DOHH2 (cell line): Measurements from ENCODE around the gene DCUN1D3.

Experiments used
- H3F3A ChIP-seq: fragments of 200-600 bp; sonication (generic), shearing (Covaris generic); 2 replicates; pipeline ENCODE4 v1.6.0; 2016; ENCODE audit warnings: antibody characterized with exemption, mild to moderate bottlenecking; ENCODE audit not compliant: control insufficient read depth, insufficient read depth
- H3K27ac ChIP-seq: fragments of 200-600 bp; sonication (generic); 2 replicates; pipeline ENCODE4 v1.5.1; 2014; ENCODE audit warnings: low read depth, mild to moderate bottlenecking, low read length, moderate library complexity
- H3K27me3 ChIP-seq: fragments of 200-600 bp; sonication (generic); 2 replicates; pipeline ENCODE4 v1.6.1; 2014; ENCODE audit warnings: mild to moderate bottlenecking, low read length, mixed read lengths; ENCODE audit not compliant: control insufficient read depth
- H3K36me3 ChIP-seq: fragments of 200-600 bp; sonication (generic); 2 replicates; pipeline ENCODE4 v1.6.1; 2014; ENCODE audit warnings: mild to moderate bottlenecking, low read length, moderate library complexity, mixed read lengths; ENCODE audit not compliant: control insufficient read depth
- H3K4me1 ChIP-seq: fragments of 200-600 bp; sonication (generic); 2 replicates; pipeline ENCODE4 v1.6.1; 2014; ENCODE audit warnings: mild to moderate bottlenecking, low read length, mixed read lengths; ENCODE audit not compliant: control insufficient read depth
- H3K4me2 ChIP-seq: fragments of 200-600 bp; sonication (generic); 2 replicates; pipeline ENCODE4 v1.6.0; 2014; ENCODE audit warnings: mild to moderate bottlenecking, low read length, moderate library complexity
- H3K4me3 ChIP-seq: fragments of 200-600 bp; sonication (generic); 2 replicates; pipeline ENCODE4 v1.5.1; 2014; ENCODE audit warnings: mild to moderate bottlenecking, low read length, mixed read lengths
- H3K79me2 ChIP-seq: fragments of 200-600 bp; sonication (generic); 2 replicates; pipeline ENCODE4 v1.6.1; 2014; ENCODE audit warnings: mild to moderate bottlenecking, low read length, mixed read lengths; ENCODE audit not compliant: control insufficient read depth
- H3K9me2 ChIP-seq: fragments of 200-600 bp; sonication (generic); replicated peaks from 2 replicates; pipeline ENCODE4 v1.6.1; 2014; ENCODE audit warnings: mild to moderate bottlenecking, low read length, mixed read lengths; ENCODE audit not compliant: control insufficient read depth
- H3K9me3 ChIP-seq: fragments of 200-600 bp; sonication (generic); 2 replicates; pipeline ENCODE4 v1.6.1; 2014; ENCODE audit warnings: antibody characterized with exemption, low read length, mixed read lengths; ENCODE audit not compliant: control insufficient read depth, insufficient read depth
- H4K20me1 ChIP-seq: fragments of 200-600 bp; sonication (generic); 2 replicates; pipeline ENCODE4 v1.6.0; 2014; ENCODE audit warnings: low read depth, mild to moderate bottlenecking, antibody characterized with exemption, low read length, moderate library complexity; ENCODE audit not compliant: control insufficient read depth, insufficient read depth
- CTCF ChIP-seq: fragments of 200-600 bp; sonication (generic); IDR thresholded peaks from one replicate; pipeline ENCODE4 v1.5.1; 2014; ENCODE audit warnings: antibody characterized with exemption, mild to moderate bottlenecking, low read depth, low read length; ENCODE audit not compliant: poor library complexity, severe bottlenecking
- EZH2phosphoT487 ChIP-seq: fragments of 200-600 bp; sonication (generic); IDR thresholded peaks from 2 replicates; pipeline ENCODE4 v1.6.1; 2017; ENCODE audit warnings: borderline replicate concordance, mild to moderate bottlenecking, antibody characterized with exemption, low read length, moderate library complexity, mixed read lengths

The DCUN1D3 gene

GRCh38 chr16:20853981-20854620 is 46.1 kb downstream of the DCUN1D3 start:
- no peaks in the 10 kb centered on the region for H3K4me1 ChIP-seq

GRCh38 chr16:20853143-20853542 is 47.0 kb downstream of the DCUN1D3 start:
- Histone ChIP-seq H3K36me3 (no peaks in the 10 kb centered on the region; the same call in 1 of the 2 replicates), H3K4me3 (no peak overlapping the region), H3K27ac (no peak overlapping the region), H3K9me3 (no peaks in the 10 kb centered on the region), H4K20me1 (no peaks in the 10 kb centered on the region), H3K9me2 (no peaks in the 10 kb centered on the region), H3F3A (no peaks in the 10 kb centered on the region), H3K27me3 (no peaks in the 10 kb centered on the region), H3K4me2 (no peak overlapping the region), H3K79me2 (no peaks in the 10 kb centered on the region), H3K4me1 (no peaks in the 10 kb centered on the region)
- TF ChIP-seq EZH2phosphoT487 (no peak), CTCF (no peak)

More at GRCh38 chr16:20853981-20854620, 46.1 kb downstream of the DCUN1D3 start:
- Histone ChIP-seq H3K4me2 (no peak overlapping the region), H3K36me3 (no peaks in the 10 kb centered on the region; the same call in 1 of the 2 replicates), H3K4me3 (no peak overlapping the region), H3K9me3 (no peaks in the 10 kb centered on the region), H3K9me2 (no peaks in the 10 kb centered on the region), H3K27ac (no peak overlapping the region), H3F3A (no peaks in the 10 kb centered on the region), H4K20me1 (no peaks in the 10 kb centered on the region), H3K27me3 (no peaks in the 10 kb centered on the region), H3K79me2 (no peaks in the 10 kb centered on the region)
- TF ChIP-seq CTCF, result no peak
- no peak for TF ChIP-seq EZH2phosphoT487

GRCh38 chr16:20851601-20852000 is 48.6 kb downstream of the DCUN1D3 start:
- no peak for TF ChIP-seq EZH2phosphoT487
- TF ChIP-seq CTCF, result no peak
- H3K36me3 ChIP-seq, result no peaks in the 10 kb centered on the region; the same call in 1 of the 2 replicates
- H3K27ac ChIP-seq, result no peak overlapping the region
- H3K4me2 ChIP-seq, result no peak overlapping the region
- no peaks in the 10 kb centered on the region for H3F3A ChIP-seq
- H3K4me1 ChIP-seq, result no peaks in the 10 kb centered on the region
- H3K9me2 ChIP-seq, result no peaks in the 10 kb centered on the region
- H3K79me2 ChIP-seq, result no peaks in the 10 kb centered on the region
- no peak overlapping the region for H3K4me3 ChIP-seq
- H3K27me3 ChIP-seq, result no peaks in the 10 kb centered on the region
- H4K20me1 ChIP-seq, result no peaks in the 10 kb centered on the region
- no peaks in the 10 kb centered on the region for H3K9me3 ChIP-seq
